Smooth muscle cell of the brain vasculature (primary cell): ENCODE results near the gene GINM1.

Source experiments
- DNase-seq: peaks from one replicate; pipeline ENCODE4 v3.0.0-alpha.2; 2012; ENCODE audit warnings: low read depth, low spot score

Gene GINM1

GRCh38 chr6:149565527-149566409, at the start of gene GINM1:
Gene GINM1, plus strand, starts transcription at chr6:149566375. Its CDS starts 40 bp downstream, at chr6:149566415.
- peak; percentile 86 for DNase-seq

- DNase-seq = no peak
These were observed 36.5 kb upstream of the GINM1 start for GRCh38 chr6:149529650-149530049.

GRCh38 chr6:149534742-149535141, 31.4 kb upstream of the GINM1 start:
- DNase-seq = no peak

- DNase-seq = no peak
These were observed 25.0 kb upstream of the GINM1 start for GRCh38 chr6:149541139-149541538.

GRCh38 chr6:149544646-149545257, 21.4 kb upstream of the GINM1 start:
- no peak for DNase-seq

- no peak for DNase-seq
These were observed 20.9 kb upstream of the GINM1 start for GRCh38 chr6:149545258-149545753.

- DNase-seq = peak; percentile 89
These were observed 20.3 kb upstream of the GINM1 start, which contains the start of gene PPIL4 for GRCh38 chr6:149545754-149546471. Gene PPIL4, minus strand, starts transcription at chr6:149546043. Its CDS starts 38 bp downstream, at chr6:149546005.

- DNase-seq = no peak
These were observed 14.3 kb upstream of the GINM1 start for GRCh38 chr6:149551920-149552319.

GRCh38 chr6:149558029-149558428, 8.1 kb upstream of the GINM1 start:
- no peak for DNase-seq

- no peak for DNase-seq
These were observed 6.8 kb upstream of the GINM1 start for GRCh38 chr6:149559389-149559788.

GRCh38 chr6:149560736-149561135, 5.4 kb upstream of the GINM1 start:
- DNase-seq = no peak

GRCh38 chr6:149563203-149563927, 2.8 kb upstream of the GINM1 start:
- no peak for DNase-seq

GRCh38 chr6:149563928-149564325, 2.2 kb upstream of the GINM1 start:
- DNase-seq = no peak

- DNase-seq = no peak
These were observed 427 bp downstream of the GINM1 start for GRCh38 chr6:149566410-149567193.

GRCh38 chr6:149567194-149567586, 1.0 kb downstream of the GINM1 start:
- no peak for DNase-seq

- DNase-seq = no peak
These were observed 1.9 kb downstream of the GINM1 start for GRCh38 chr6:149567945-149568585.

- no peak for DNase-seq
These were observed 14.7 kb downstream of the GINM1 start for GRCh38 chr6:149580880-149581279.

- no peak for DNase-seq
These were observed 15.2 kb downstream of the GINM1 start for GRCh38 chr6:149581349-149581748.

- no peak for DNase-seq
These were observed 20.0 kb downstream of the GINM1 start for GRCh38 chr6:149586149-149586548.

- no peak for DNase-seq
These were observed 26.8 kb downstream of the GINM1 start for GRCh38 chr6:149592983-149593382.
